Measurements from ENCODE around the gene IGFLR1.

Gene IGFLR1

GRCh38 chr19:35755550-35756376 lies 13.5 kb upstream of the IGFLR1 start:
- no peak for DNase-seq (ENCODE audit: low spot score)

GRCh38 chr19:35755131-35755549 lies 12.9 kb upstream of the IGFLR1 start:
- DNase-seq (ENCODE audit: low spot score) = no peak

GRCh38 chr19:35754370-35755130 lies 12.3 kb upstream of the IGFLR1 start:
- DNase-seq (ENCODE audit: low spot score) = no peak

- no peak for DNase-seq (ENCODE audit: low spot score)
These were observed 11.6 kb upstream of the IGFLR1 start for GRCh38 chr19:35753634-35754369.

GRCh38 chr19:35752746-35753350 lies 10.6 kb upstream of the IGFLR1 start:
- no peak for DNase-seq (ENCODE audit: low spot score)

GRCh38 chr19:35751839-35752745 lies 9.8 kb upstream of the IGFLR1 start:
- DNase-seq (ENCODE audit: low spot score) = no peak

GRCh38 chr19:35750167-35750566 lies 7.9 kb upstream of the IGFLR1 start:
- DNase-seq (ENCODE audit: low spot score) = no peak

- DNase-seq (ENCODE audit: low spot score) = peak; percentile 98
These were observed 6.1 kb upstream of the IGFLR1 start, which contains the start of gene LIN37 for GRCh38 chr19:35748106-35749020. TSS of gene LIN37 (plus strand) at chr19:35748576. CDS start at chr19:35748725, 149 bp downstream.

- DNase-seq (ENCODE audit: low spot score) = no peak
These were observed 4.3 kb upstream of the IGFLR1 start for GRCh38 chr19:35746531-35746930.

GRCh38 chr19:35746087-35746462 lies 3.8 kb upstream of the IGFLR1 start:
- DNase-seq (ENCODE audit: low spot score) = no peak

- peak; percentile 93 for DNase-seq (ENCODE audit: low spot score)
These were observed 3.3 kb upstream of the IGFLR1 start, which contains the start of the genes PSENEN and U2AF1L4 for GRCh38 chr19:35745328-35746086. TSS of gene PSENEN (plus strand) at chr19:35745651. CDS start at chr19:35745931, 280 bp downstream. TSS of gene U2AF1L4 (minus strand) at chr19:35745418. CDS start at chr19:35745391, 27 bp downstream.

- peak; percentile 87 for DNase-seq (ENCODE audit: low spot score)
These were observed 2.4 kb upstream of the IGFLR1 start for GRCh38 chr19:35744430-35745327.

- no peak for DNase-seq (ENCODE audit: low spot score)
These were observed 1.6 kb upstream of the IGFLR1 start for GRCh38 chr19:35743640-35744429.

- DNase-seq (ENCODE audit: low spot score) = no peak
These were observed 1.1 kb downstream of the IGFLR1 start for GRCh38 chr19:35741203-35741515.

- DNase-seq (ENCODE audit: low spot score) = peak; percentile 100
These were observed 1.6 kb downstream of the IGFLR1 start for GRCh38 chr19:35740423-35741202.

GRCh38 chr19:35740108-35740422 lies 2.2 kb downstream of the IGFLR1 start:
- no peak for DNase-seq (ENCODE audit: low spot score)
